Measurements from ENCODE around the gene BTAF1.

- no peak for TF ChIP-seq CTCF (IDR thresholded peaks at IDR 0.05; ENCODE audit: borderline replicate concordance, extremely low read depth, low read length, poor library complexity, severe bottlenecking)
- no peak for TF ChIP-seq EZH2 (IDR thresholded peaks at IDR 0.05; ENCODE audit: borderline replicate concordance, low read depth, low read length, severe bottlenecking)
Observed at GRCh38 chr10:92047215-92047614, 123.6 kb downstream of the BTAF1 start.
